HepG2 (cell line): ENCODE measurements around the gene TLN1. TPM values are rescaled to one million over a fixed set of nuclear protein-coding genes. Genes with fewer than 3 reads are reported as not detected.

ENCODE experiments used
- ATRX ChIP-seq: sonication (generic); formaldehyde crosslinking; IDR thresholded peaks from 2 replicates; pipeline ENCODE4 v1.4.0; 2020; ENCODE audit warnings: missing genetic modification reagents, borderline replicate concordance
- CCDC6 ChIP-seq: sonication (generic); formaldehyde crosslinking; IDR thresholded peaks from 2 replicates; pipeline ENCODE4 v1.8.1; 2022; ENCODE audit warnings: mild to moderate bottlenecking, missing genetic modification reagents, moderate library complexity
- CEBPB ChIP-seq: IDR thresholded peaks from 2 replicates; pipeline ENCODE4 v1.6.1; 2011; ENCODE audit warnings: low read depth, low read length, improper control_type of control experiment, borderline replicate concordance
- HNRNPLL ChIP-seq: fragments of 200-400 bp; formaldehyde crosslinking; IDR thresholded peaks from 2 replicates; pipeline ENCODE4 v1.6.1; 2017; ENCODE audit warnings: mild to moderate bottlenecking, low read depth, low read length; ENCODE audit not compliant: poor library complexity, severe bottlenecking
- NFYB ChIP-seq: sonication (generic); formaldehyde crosslinking; IDR thresholded peaks from 2 replicates; pipeline ENCODE4 v1.4.0; 2020; ENCODE audit warnings: missing genetic modification reagents
- RBM39 ChIP-seq: fragments of 200-400 bp; formaldehyde crosslinking; IDR thresholded peaks from one replicate; pipeline ENCODE4 v1.6.1; 2018; ENCODE audit warnings: antibody characterized with exemption, mild to moderate bottlenecking, low read depth, low read length; ENCODE audit not compliant: poor library complexity, severe bottlenecking
- STAG1 ChIP-seq: sonication (generic); formaldehyde crosslinking; IDR thresholded peaks from 2 replicates; pipeline ENCODE4 v1.4.0; 2020; ENCODE audit warnings: missing genetic modification reagents
- TP53 ChIP-seq: sonication (generic); formaldehyde crosslinking; conservative IDR thresholded peaks from 2 replicates; pipeline ENCODE4 v1.4.0; 2020; ENCODE audit warnings: missing genetic modification reagents
- ZNF225 ChIP-seq: sonication (generic); formaldehyde crosslinking; IDR thresholded peaks from 2 replicates; pipeline ENCODE4 v1.4.0; 2020; ENCODE audit warnings: mild to moderate bottlenecking, missing genetic modification reagents
- ZNF337 ChIP-seq: sonication (generic); formaldehyde crosslinking; IDR thresholded peaks from 2 replicates; pipeline ENCODE4 v1.5.1; 2020; ENCODE audit warnings: missing genetic modification reagents, low read depth, mild to moderate bottlenecking, borderline replicate concordance
- ZNF501 ChIP-seq: sonication (generic); formaldehyde crosslinking; IDR thresholded peaks from 2 replicates; pipeline ENCODE4 v1.5.1; 2020; ENCODE audit warnings: mild to moderate bottlenecking, moderate library complexity, missing genetic modification reagents
- ZNF577 ChIP-seq: sonication (generic); formaldehyde crosslinking; IDR thresholded peaks from 2 replicates; pipeline ENCODE4 v1.4.0; 2020; ENCODE audit warnings: mild to moderate bottlenecking, low read depth, missing genetic modification reagents, borderline replicate concordance
- ZNF782 ChIP-seq: sonication (generic); formaldehyde crosslinking; IDR thresholded peaks from 2 replicates; pipeline ENCODE4 v1.4.0; 2020; ENCODE audit warnings: missing genetic modification reagents, mild to moderate bottlenecking, borderline replicate concordance
- polyA plus RNA-seq, 8 experiments: library from polyadenylated mRNA; depleted of rRNA in 3 of 8; stranded (reverse) in 7 of 8; unstranded in 1 of 8; fragments of >200 nt; fragmentation: Illumina TruSeq in 4 of 8; extraction: Trizol in 4 of 8; gene quantifications; 2 replicates each; pipeline versions ENCODE4 v1.2.1 to v1.2.3, GENCODE V29; 2011 to 2016; ENCODE audit warnings: low read depth in 4 of 8, missing spikeins in 1 of 8, mixed read lengths in 1 of 8; ENCODE audit not compliant: insufficient read depth in 1 of 8
- total RNA-seq, 5 experiments: library from RNA; depleted of rRNA; stranded (reverse); fragments of >200 nt; fragmentation: Illumina TruSeq; extraction: Trizol; gene quantifications; 2 replicates each; pipeline ENCODE4 v1.2.3, GENCODE V29; 2016; ENCODE audit warnings: low read depth in 1 of 5
- TF ChIP-seq, protein P1 (sequence below): sonication (generic); formaldehyde crosslinking; IDR thresholded peaks from 2 replicates; pipeline ENCODE4 v1.5.1; 2020; ENCODE audit warnings: missing genetic modification reagents, mild to moderate bottlenecking, borderline replicate concordance
- TF ChIP-seq, protein P2 (sequence below): conservative IDR thresholded peaks from 2 replicates; pipeline ENCODE4 v1.6.1; 2018; ENCODE audit warnings: missing genetic modification reagents
- TF ChIP-seq, protein P3 (sequence below): sonication (generic); formaldehyde crosslinking; IDR thresholded peaks from 2 replicates; pipeline ENCODE4 v1.4.0; 2020; ENCODE audit warnings: mild to moderate bottlenecking, missing genetic modification reagents
- TF ChIP-seq, protein P4 (sequence below): sonication (generic); formaldehyde crosslinking; IDR thresholded peaks from 2 replicates; pipeline ENCODE4 v1.4.0; 2020; ENCODE audit warnings: missing genetic modification reagents

TLN1 gene
- total and polyA plus RNA-seq, 2 of the 13 experiments (the other 11 are each of a cell fraction or from before 2014, with no cell fraction given), result 35.2 to 51.8 TPM

DNA sequence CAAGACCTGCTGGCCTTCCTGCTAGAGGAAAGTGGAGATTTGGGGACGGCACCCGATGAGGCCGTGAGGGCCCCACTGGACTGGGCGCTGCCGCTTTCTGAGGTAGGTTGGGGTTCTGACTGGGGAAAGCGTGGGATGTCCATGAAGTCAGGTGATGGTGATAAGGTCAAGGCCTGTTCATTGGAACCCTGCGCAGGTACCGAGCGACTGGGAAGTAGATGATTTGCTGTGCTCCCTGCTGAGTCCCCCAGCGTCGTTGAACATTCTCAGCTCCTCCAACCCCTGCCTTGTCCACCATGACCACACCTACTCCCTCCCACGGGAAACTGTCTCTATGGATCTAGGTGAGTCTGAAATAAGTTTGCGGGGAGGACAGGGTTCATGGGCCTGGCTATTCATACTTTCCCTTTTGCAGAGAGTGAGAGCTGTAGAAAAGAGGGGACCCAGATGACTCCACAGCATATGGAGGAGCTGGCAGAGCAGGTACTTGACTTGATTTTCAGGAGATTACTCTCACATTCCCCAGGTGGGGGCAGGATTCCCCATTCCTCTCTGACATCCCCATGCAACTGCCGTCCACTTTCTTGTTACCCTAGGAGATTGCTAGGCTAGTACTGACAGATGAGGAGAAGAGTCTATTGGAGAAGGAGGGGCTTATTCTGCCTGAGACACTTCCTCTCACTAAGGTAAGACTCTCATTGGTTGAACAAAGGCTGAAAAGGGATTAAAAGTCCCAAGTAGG lies 976 bp upstream of the TLN1 start (continued):
- TF ChIP-seq ZNF782 (CRISPR knock-in tag) (no peak), NFYB (no peak), TP53 (CRISPR knock-in tag) (no peak), STAG1 (no peak; the same call in 1 of the 2 replicates), ZNF225 (CRISPR knock-in tag) (no peak), ZNF501 (no peak; the same call in 1 of the 2 replicates), CEBPB (no peak), RBM39 (no peak), ATRX (no peak), ZNF577 (CRISPR knock-in tag) (no peak), ZNF337 (no peak), HNRNPLL (no peak), CCDC6 (CRISPR knock-in tag) (0 out of 2 replicates have a peak, but pooled peaks have one; percentile 12)
- TF ChIP-seq, protein P1, sequence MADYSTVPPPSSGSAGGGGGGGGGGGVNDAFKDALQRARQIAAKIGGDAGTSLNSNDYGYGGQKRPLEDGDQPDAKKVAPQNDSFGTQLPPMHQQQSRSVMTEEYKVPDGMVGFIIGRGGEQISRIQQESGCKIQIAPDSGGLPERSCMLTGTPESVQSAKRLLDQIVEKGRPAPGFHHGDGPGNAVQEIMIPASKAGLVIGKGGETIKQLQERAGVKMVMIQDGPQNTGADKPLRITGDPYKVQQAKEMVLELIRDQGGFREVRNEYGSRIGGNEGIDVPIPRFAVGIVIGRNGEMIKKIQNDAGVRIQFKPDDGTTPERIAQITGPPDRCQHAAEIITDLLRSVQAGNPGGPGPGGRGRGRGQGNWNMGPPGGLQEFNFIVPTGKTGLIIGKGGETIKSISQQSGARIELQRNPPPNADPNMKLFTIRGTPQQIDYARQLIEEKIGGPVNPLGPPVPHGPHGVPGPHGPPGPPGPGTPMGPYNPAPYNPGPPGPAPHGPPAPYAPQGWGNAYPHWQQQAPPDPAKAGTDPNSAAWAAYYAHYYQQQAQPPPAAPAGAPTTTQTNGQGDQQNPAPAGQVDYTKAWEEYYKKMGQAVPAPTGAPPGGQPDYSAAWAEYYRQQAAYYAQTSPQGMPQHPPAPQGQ (CRISPR knock-in tag), result no peak
- TF ChIP-seq, protein P2, sequence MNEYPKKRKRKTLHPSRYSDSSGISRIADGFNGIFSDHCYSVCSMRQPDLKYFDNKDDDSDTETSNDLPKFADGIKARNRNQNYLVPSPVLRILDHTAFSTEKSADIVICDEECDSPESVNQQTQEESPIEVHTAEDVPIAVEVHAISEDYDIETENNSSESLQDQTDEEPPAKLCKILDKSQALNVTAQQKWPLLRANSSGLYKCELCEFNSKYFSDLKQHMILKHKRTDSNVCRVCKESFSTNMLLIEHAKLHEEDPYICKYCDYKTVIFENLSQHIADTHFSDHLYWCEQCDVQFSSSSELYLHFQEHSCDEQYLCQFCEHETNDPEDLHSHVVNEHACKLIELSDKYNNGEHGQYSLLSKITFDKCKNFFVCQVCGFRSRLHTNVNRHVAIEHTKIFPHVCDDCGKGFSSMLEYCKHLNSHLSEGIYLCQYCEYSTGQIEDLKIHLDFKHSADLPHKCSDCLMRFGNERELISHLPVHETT (CRISPR knock-in tag), result no peak
- TF ChIP-seq, protein P3, sequence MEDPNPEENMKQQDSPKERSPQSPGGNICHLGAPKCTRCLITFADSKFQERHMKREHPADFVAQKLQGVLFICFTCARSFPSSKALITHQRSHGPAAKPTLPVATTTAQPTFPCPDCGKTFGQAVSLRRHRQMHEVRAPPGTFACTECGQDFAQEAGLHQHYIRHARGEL (CRISPR knock-in tag), result no peak
- TF ChIP-seq, protein P4, sequence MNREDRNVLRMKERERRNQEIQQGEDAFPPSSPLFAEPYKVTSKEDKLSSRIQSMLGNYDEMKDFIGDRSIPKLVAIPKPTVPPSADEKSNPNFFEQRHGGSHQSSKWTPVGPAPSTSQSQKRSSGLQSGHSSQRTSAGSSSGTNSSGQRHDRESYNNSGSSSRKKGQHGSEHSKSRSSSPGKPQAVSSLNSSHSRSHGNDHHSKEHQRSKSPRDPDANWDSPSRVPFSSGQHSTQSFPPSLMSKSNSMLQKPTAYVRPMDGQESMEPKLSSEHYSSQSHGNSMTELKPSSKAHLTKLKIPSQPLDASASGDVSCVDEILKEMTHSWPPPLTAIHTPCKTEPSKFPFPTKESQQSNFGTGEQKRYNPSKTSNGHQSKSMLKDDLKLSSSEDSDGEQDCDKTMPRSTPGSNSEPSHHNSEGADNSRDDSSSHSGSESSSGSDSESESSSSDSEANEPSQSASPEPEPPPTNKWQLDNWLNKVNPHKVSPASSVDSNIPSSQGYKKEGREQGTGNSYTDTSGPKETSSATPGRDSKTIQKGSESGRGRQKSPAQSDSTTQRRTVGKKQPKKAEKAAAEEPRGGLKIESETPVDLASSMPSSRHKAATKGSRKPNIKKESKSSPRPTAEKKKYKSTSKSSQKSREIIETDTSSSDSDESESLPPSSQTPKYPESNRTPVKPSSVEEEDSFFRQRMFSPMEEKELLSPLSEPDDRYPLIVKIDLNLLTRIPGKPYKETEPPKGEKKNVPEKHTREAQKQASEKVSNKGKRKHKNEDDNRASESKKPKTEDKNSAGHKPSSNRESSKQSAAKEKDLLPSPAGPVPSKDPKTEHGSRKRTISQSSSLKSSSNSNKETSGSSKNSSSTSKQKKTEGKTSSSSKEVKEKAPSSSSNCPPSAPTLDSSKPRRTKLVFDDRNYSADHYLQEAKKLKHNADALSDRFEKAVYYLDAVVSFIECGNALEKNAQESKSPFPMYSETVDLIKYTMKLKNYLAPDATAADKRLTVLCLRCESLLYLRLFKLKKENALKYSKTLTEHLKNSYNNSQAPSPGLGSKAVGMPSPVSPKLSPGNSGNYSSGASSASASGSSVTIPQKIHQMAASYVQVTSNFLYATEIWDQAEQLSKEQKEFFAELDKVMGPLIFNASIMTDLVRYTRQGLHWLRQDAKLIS (CRISPR knock-in tag), result no peak
- TF ChIP-seq, all 625 proteins: peak for 37
